ENCODE results near the gene PAXX. TPM values are rescaled to one million over a fixed set of nuclear protein-coding genes. Genes with fewer than 3 reads are reported as not detected.

The PAXX gene
- total and polyA plus RNA-seq, 9 of the 15 experiments (the other 6 are each of a cell fraction or from before 2014, with no cell fraction given) = 1.2 to 175 (median 38.5) TPM

- TF ChIP-seq, protein P1, sequence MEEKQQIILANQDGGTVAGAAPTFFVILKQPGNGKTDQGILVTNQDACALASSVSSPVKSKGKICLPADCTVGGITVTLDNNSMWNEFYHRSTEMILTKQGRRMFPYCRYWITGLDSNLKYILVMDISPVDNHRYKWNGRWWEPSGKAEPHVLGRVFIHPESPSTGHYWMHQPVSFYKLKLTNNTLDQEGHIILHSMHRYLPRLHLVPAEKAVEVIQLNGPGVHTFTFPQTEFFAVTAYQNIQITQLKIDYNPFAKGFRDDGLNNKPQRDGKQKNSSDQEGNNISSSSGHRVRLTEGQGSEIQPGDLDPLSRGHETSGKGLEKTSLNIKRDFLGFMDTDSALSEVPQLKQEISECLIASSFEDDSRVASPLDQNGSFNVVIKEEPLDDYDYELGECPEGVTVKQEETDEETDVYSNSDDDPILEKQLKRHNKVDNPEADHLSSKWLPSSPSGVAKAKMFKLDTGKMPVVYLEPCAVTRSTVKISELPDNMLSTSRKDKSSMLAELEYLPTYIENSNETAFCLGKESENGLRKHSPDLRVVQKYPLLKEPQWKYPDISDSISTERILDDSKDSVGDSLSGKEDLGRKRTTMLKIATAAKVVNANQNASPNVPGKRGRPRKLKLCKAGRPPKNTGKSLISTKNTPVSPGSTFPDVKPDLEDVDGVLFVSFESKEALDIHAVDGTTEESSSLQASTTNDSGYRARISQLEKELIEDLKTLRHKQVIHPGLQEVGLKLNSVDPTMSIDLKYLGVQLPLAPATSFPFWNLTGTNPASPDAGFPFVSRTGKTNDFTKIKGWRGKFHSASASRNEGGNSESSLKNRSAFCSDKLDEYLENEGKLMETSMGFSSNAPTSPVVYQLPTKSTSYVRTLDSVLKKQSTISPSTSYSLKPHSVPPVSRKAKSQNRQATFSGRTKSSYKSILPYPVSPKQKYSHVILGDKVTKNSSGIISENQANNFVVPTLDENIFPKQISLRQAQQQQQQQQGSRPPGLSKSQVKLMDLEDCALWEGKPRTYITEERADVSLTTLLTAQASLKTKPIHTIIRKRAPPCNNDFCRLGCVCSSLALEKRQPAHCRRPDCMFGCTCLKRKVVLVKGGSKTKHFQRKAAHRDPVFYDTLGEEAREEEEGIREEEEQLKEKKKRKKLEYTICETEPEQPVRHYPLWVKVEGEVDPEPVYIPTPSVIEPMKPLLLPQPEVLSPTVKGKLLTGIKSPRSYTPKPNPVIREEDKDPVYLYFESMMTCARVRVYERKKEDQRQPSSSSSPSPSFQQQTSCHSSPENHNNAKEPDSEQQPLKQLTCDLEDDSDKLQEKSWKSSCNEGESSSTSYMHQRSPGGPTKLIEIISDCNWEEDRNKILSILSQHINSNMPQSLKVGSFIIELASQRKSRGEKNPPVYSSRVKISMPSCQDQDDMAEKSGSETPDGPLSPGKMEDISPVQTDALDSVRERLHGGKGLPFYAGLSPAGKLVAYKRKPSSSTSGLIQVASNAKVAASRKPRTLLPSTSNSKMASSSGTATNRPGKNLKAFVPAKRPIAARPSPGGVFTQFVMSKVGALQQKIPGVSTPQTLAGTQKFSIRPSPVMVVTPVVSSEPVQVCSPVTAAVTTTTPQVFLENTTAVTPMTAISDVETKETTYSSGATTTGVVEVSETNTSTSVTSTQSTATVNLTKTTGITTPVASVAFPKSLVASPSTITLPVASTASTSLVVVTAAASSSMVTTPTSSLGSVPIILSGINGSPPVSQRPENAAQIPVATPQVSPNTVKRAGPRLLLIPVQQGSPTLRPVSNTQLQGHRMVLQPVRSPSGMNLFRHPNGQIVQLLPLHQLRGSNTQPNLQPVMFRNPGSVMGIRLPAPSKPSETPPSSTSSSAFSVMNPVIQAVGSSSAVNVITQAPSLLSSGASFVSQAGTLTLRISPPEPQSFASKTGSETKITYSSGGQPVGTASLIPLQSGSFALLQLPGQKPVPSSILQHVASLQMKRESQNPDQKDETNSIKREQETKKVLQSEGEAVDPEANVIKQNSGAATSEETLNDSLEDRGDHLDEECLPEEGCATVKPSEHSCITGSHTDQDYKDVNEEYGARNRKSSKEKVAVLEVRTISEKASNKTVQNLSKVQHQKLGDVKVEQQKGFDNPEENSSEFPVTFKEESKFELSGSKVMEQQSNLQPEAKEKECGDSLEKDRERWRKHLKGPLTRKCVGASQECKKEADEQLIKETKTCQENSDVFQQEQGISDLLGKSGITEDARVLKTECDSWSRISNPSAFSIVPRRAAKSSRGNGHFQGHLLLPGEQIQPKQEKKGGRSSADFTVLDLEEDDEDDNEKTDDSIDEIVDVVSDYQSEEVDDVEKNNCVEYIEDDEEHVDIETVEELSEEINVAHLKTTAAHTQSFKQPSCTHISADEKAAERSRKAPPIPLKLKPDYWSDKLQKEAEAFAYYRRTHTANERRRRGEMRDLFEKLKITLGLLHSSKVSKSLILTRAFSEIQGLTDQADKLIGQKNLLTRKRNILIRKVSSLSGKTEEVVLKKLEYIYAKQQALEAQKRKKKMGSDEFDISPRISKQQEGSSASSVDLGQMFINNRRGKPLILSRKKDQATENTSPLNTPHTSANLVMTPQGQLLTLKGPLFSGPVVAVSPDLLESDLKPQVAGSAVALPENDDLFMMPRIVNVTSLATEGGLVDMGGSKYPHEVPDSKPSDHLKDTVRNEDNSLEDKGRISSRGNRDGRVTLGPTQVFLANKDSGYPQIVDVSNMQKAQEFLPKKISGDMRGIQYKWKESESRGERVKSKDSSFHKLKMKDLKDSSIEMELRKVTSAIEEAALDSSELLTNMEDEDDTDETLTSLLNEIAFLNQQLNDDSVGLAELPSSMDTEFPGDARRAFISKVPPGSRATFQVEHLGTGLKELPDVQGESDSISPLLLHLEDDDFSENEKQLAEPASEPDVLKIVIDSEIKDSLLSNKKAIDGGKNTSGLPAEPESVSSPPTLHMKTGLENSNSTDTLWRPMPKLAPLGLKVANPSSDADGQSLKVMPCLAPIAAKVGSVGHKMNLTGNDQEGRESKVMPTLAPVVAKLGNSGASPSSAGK (IDR thresholded peaks at IDR 0.05) = peak; percentile 39; the same call in 1 of the 2 replicates
These were observed 27.3 kb upstream of the PAXX start (continued) for GRCh38 chr9:136964833-136965422.

Data from K562 (cell line).